SK-N-MC (cell line): Measurements from ENCODE around the gene TRAF6.
"Not testable (repeated sequence)": the region's sequence is repeated elsewhere in the genome, so short reads cannot be mapped to it uniquely, and the experiment has no call there.

Experiments used
- DNase-seq: peaks from one replicate; pipeline ENCODE4 v3.0.0-alpha.2; 2011; ENCODE audit warnings: low read depth, low spot score
- H3K27ac ChIP-seq: fragments of 200-600 bp; sonication (generic); 2 replicates; pipeline ENCODE4 v1.5.1; 2016; ENCODE audit warnings: mixed run types
- H3K36me3 ChIP-seq: fragments of 200-600 bp; sonication (generic); 2 replicates; pipeline ENCODE4 v1.6.1; 2017; ENCODE audit warnings: antibody characterized with exemption, low read length, mixed read lengths; ENCODE audit not compliant: insufficient read depth
- H3K4me3 ChIP-seq: fragments of 200-600 bp; sonication (generic); 2 replicates; pipeline ENCODE4 v1.5.1; 2016
- H3K9ac ChIP-seq: fragments of 200-600 bp; sonication (generic); 2 replicates; pipeline ENCODE4 v1.8.0; 2017; ENCODE audit warnings: mixed run types, mixed read lengths; ENCODE audit not compliant: insufficient read length
- H3K9me3 ChIP-seq: fragments of 200-600 bp; sonication (generic); 2 replicates; pipeline ENCODE4 v1.6.1; 2017; ENCODE audit warnings: low read depth, mild to moderate bottlenecking, antibody characterized with exemption, low read length, moderate library complexity, mixed read lengths
- EZH2 ChIP-seq: fragments of 200-600 bp; sonication (generic); IDR thresholded peaks from one replicate; pipeline ENCODE4 v1.6.1; 2017; ENCODE audit warnings: antibody characterized with exemption
- FOXP2 ChIP-seq: optimal IDR thresholded peaks from 2 replicates; pipeline ENCODE3; 2011; ENCODE audit warnings: mild to moderate bottlenecking, moderate library complexity; ENCODE audit not compliant: insufficient read depth; ENCODE audit errors: extremely low read length, control extremely low read depth
- POLR2AphosphoS5 ChIP-seq: IDR thresholded peaks from 2 replicates; pipeline ENCODE4 v1.6.1; 2012; ENCODE audit warnings: mild to moderate bottlenecking, low read depth, low read length, borderline replicate concordance

Gene TRAF6

GRCh38 chr11:36532941-36533601 is 23.0 kb upstream of the TRAF6 start:
- no peak for TF ChIP-seq EZH2
- TF ChIP-seq FOXP2 = no peak
- TF ChIP-seq POLR2AphosphoS5 = no peak
- Histone ChIP-seq H3K9me3 (no peaks in the 10 kb centered on the region), H3K9ac (no peak overlapping the region), H3K4me3 (peak overlapping the region; percentile 65), H3K27ac (peak overlapping the region; percentile 20), H3K36me3 (no peaks in the 10 kb centered on the region)
- DNase-seq = no peak

GRCh38 chr11:36530840-36531239 is 20.8 kb upstream of the TRAF6 start:
- no peak overlapping the region for H3K27ac ChIP-seq

GRCh38 chr11:36513965-36514364 is 3.9 kb upstream of the TRAF6 start:
- no peaks in the 10 kb centered on the region for H3K36me3 ChIP-seq
- H3K9ac ChIP-seq = no peak overlapping the region
- H3K9me3 ChIP-seq = 0 out of 2 replicates have a peak, but pooled peaks cover 3% of the 10 kb centered on the region
- TF ChIP-seq POLR2AphosphoS5 = no peak
- no peak for TF ChIP-seq FOXP2
- no peak for TF ChIP-seq EZH2
- no peak overlapping the region for H3K27ac ChIP-seq
- H3K4me3 ChIP-seq = no peak overlapping the region
- DNase-seq = no peak

More at GRCh38 chr11:36530840-36531239, 20.8 kb upstream of the TRAF6 start:
- H3K4me3 ChIP-seq = no peak overlapping the region
- H3K9me3 ChIP-seq = no peaks in the 10 kb centered on the region
- no peak overlapping the region for H3K9ac ChIP-seq
- TF ChIP-seq EZH2 (no peak), FOXP2 (no peak), POLR2AphosphoS5 (no peak)
- no peaks in the 10 kb centered on the region for H3K36me3 ChIP-seq
- no peak for DNase-seq

GRCh38 chr11:36512016-36512415 is 1.9 kb upstream of the TRAF6 start:
- H3K27ac ChIP-seq = no peak overlapping the region
- H3K4me3 ChIP-seq = no peak overlapping the region

GRCh38 chr11:36511062-36511461 is 990 bp upstream of the TRAF6 start:
- DNase-seq, H3K27ac ChIP-seq, H3K9me3 ChIP-seq, H3K9ac ChIP-seq, H3K4me3 ChIP-seq, H3K36me3 ChIP-seq: not testable (repeated sequence)

More at GRCh38 chr11:36512016-36512415, 1.9 kb upstream of the TRAF6 start:
- TF ChIP-seq POLR2AphosphoS5 (no peak), EZH2 (no peak), FOXP2 (no peak)
- DNase-seq = no peak
- no peak overlapping the region for H3K9ac ChIP-seq
- H3K9me3 ChIP-seq = 0 out of 2 replicates have a peak, but pooled peaks cover 3% of the 10 kb centered on the region
- no peaks in the 10 kb centered on the region for H3K36me3 ChIP-seq

- H3K27ac ChIP-seq = no peak overlapping the region
- TF ChIP-seq EZH2 = no peak
- TF ChIP-seq FOXP2 = no peak
- no peak for TF ChIP-seq POLR2AphosphoS5
- H3K9ac ChIP-seq = peak overlapping the region; percentile 87
- H3K36me3 ChIP-seq = no peaks in the 10 kb centered on the region; the same call in 1 of the 2 replicates
- peak overlapping the region; percentile 96 for H3K4me3 ChIP-seq
- H3K9me3 ChIP-seq = 0 out of 2 replicates have a peak, but pooled peaks cover 3% of the 10 kb centered on the region
- DNase-seq = no peak
Measured at GRCh38 chr11:36510594-36510942, 496 bp upstream of the TRAF6 start.

- TF ChIP-seq POLR2AphosphoS5 = no peak
- TF ChIP-seq EZH2 = no peak
- TF ChIP-seq FOXP2 = no peak
- Histone ChIP-seq H3K27ac (no peak overlapping the region), H3K9me3 (0 out of 2 replicates have a peak, but pooled peaks cover 3% of the 10 kb centered on the region), H3K4me3 (peak overlapping the region; percentile 96), H3K9ac (peak overlapping the region; percentile 87), H3K36me3 (peaks cover under 1% of the 10 kb centered on the region; the same call in 1 of the 2 replicates)
- no peak for DNase-seq
Measured at GRCh38 chr11:36509201-36509639, 852 bp downstream of the TRAF6 start.

GRCh38 chr11:36508743-36509142 is 1.3 kb downstream of the TRAF6 start:
- TF ChIP-seq EZH2 = no peak
- no peak for TF ChIP-seq POLR2AphosphoS5
- TF ChIP-seq FOXP2 = no peak
- 0 out of 2 replicates have a peak, but pooled peaks cover 3% of the 10 kb centered on the region for H3K9me3 ChIP-seq
- DNase-seq = no peak
- H3K9ac ChIP-seq = peak overlapping the region; percentile 87
- H3K36me3 ChIP-seq = peaks cover 3% of the 10 kb centered on the region; the same call in 1 of the 2 replicates
- no peak overlapping the region for H3K27ac ChIP-seq
- peak overlapping the region; percentile 96 for H3K4me3 ChIP-seq

- TF ChIP-seq FOXP2 (no peak), EZH2 (no peak), POLR2AphosphoS5 (no peak)
- Histone ChIP-seq H3K9me3 (no peaks in the 10 kb centered on the region), H3K27ac (no peak overlapping the region), H3K9ac (no peak overlapping the region), H3K4me3 (peak overlapping the region; percentile 96), H3K36me3 (peaks cover 3% of the 10 kb centered on the region; the same call in 1 of the 2 replicates)
- DNase-seq = no peak
Measured at GRCh38 chr11:36507824-36508489, 2.1 kb downstream of the TRAF6 start.
